H4 (cell line): ENCODE results near the gene KDELR1. TPM values are rescaled to one million over a fixed set of nuclear protein-coding genes. Genes with fewer than 3 reads are reported as not detected.
A peak's percentile ranks its signal among the peaks of the same experiment; 100 is the strongest.

Source experiments
- DNase-seq: peaks from one replicate; pipeline ENCODE4 v3.0.0-alpha.2; 2015; ENCODE audit warnings: low spot score
- total RNA-seq: library from RNA; depleted of rRNA; stranded (reverse); fragments of >200 nt; shearing (Covaris generic); gene quantifications from 2 replicates; pipeline ENCODE4 v1.2.3, GENCODE V29; 2014; rRNA removed

KDELR1 gene
- total RNA-seq, result 127 and 219 TPM in 2 replicates

GRCh38 chr19:48391100-48392005 lies at the start of gene KDELR1:
Gene KDELR1 (minus strand): TSS chr19:48391551. CDS start chr19:48391358, 193 bp downstream.
- DNase-seq, result peak; percentile 53

- DNase-seq, result no peak
These were observed 45.2 kb upstream of the KDELR1 start for GRCh38 chr19:48436586-48436985.

- DNase-seq, result no peak
These were observed 42.0 kb upstream of the KDELR1 start for GRCh38 chr19:48433337-48433736.

- no peak for DNase-seq
These were observed 37.3 kb upstream of the KDELR1 start for GRCh38 chr19:48428670-48429069.

- DNase-seq, result peak; percentile 79
These were observed 33.4 kb upstream of the KDELR1 start for GRCh38 chr19:48424694-48425219.

- no peak for DNase-seq
These were observed 30.2 kb upstream of the KDELR1 start for GRCh38 chr19:48421548-48421947.

GRCh38 chr19:48419158-48419920 lies 28.0 kb upstream of the KDELR1 start:
- peak; percentile 42 for DNase-seq

GRCh38 chr19:48418317-48419064 lies 27.1 kb upstream of the KDELR1 start:
- DNase-seq, result peak; percentile 64

GRCh38 chr19:48417421-48417820 lies 26.1 kb upstream of the KDELR1 start:
- DNase-seq, result no peak

- no peak for DNase-seq
These were observed 24.5 kb upstream of the KDELR1 start for GRCh38 chr19:48415806-48416221.

GRCh38 chr19:48415395-48415794 lies 24.0 kb upstream of the KDELR1 start:
- no peak for DNase-seq

GRCh38 chr19:48413879-48414587 lies 22.7 kb upstream of the KDELR1 start:
- DNase-seq, result no peak

GRCh38 chr19:48405850-48406249 lies 14.5 kb upstream of the KDELR1 start:
- no peak for DNase-seq

- DNase-seq, result no peak
These were observed 13.8 kb upstream of the KDELR1 start for GRCh38 chr19:48405010-48405659.

- peak; percentile 68 for DNase-seq
These were observed 12.3 kb upstream of the KDELR1 start for GRCh38 chr19:48403606-48404005.

- no peak for DNase-seq
These were observed 9.9 kb upstream of the KDELR1 start for GRCh38 chr19:48401287-48401686.

GRCh38 chr19:48400018-48400742 lies 8.8 kb upstream of the KDELR1 start:
- DNase-seq, result no peak

GRCh38 chr19:48398375-48399235 lies 7.3 kb upstream of the KDELR1 start:
- DNase-seq, result no peak

- no peak for DNase-seq
These were observed 6.7 kb upstream of the KDELR1 start for GRCh38 chr19:48398102-48398374.
